ENCODE results near the gene HBS1L.
"Not testable (repeated sequence)": the region's sequence is repeated elsewhere in the genome, so short reads cannot be mapped to it uniquely, and the experiment has no call there.

DNA sequence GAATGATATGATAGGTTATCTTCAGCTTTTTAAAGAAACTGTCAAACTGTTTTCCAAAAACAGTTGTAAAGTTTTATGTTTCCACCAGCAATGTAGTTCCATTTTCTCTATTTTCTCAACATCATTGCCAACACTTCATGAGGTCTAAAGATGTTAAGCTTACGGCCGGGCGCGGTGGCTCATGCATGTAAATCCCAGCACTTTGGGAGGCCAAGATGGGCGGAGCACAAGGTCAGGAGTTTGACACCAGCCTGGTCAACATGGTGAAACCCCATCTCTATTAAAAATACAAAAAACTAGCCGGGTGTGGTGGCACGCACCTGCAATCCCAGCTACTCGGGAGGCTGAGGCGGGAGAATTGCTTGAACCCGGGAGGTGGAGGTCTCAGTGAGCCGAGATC lies 3.7 kb upstream of the HBS1L start:
- TF ChIP-seq JUND (IDR thresholded peaks at IDR 0.05); EZH2phosphoT487 (IDR thresholded peaks at IDR 0.05; ENCODE audit: borderline replicate concordance, low read depth): not testable (repeated sequence)
- TF ChIP-seq, protein P1, sequence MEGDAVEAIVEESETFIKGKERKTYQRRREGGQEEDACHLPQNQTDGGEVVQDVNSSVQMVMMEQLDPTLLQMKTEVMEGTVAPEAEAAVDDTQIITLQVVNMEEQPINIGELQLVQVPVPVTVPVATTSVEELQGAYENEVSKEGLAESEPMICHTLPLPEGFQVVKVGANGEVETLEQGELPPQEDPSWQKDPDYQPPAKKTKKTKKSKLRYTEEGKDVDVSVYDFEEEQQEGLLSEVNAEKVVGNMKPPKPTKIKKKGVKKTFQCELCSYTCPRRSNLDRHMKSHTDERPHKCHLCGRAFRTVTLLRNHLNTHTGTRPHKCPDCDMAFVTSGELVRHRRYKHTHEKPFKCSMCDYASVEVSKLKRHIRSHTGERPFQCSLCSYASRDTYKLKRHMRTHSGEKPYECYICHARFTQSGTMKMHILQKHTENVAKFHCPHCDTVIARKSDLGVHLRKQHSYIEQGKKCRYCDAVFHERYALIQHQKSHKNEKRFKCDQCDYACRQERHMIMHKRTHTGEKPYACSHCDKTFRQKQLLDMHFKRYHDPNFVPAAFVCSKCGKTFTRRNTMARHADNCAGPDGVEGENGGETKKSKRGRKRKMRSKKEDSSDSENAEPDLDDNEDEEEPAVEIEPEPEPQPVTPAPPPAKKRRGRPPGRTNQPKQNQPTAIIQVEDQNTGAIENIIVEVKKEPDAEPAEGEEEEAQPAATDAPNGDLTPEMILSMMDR (IDR thresholded peaks at IDR 0.05): not testable (repeated sequence)
